Loucy (cell line): ENCODE measurements around the gene ATAT1.

Experiments
- CTCF ChIP-seq: fragments of 200-600 bp; sonication (generic); conservative IDR thresholded peaks from 2 replicates; pipeline ENCODE4 v1.5.1; 2014; ENCODE audit warnings: mild to moderate bottlenecking, antibody characterized with exemption, low read length
- EZH2phosphoT487 ChIP-seq: fragments of 200-600 bp; IDR thresholded peaks from 2 replicates; pipeline ENCODE4 v1.6.1; 2018; ENCODE audit warnings: antibody characterized with exemption, mild to moderate bottlenecking, moderate library complexity, borderline replicate concordance

GRCh38 chr6:30598912-30599624 is 27.6 kb upstream of the ATAT1 start:
- TF ChIP-seq CTCF (no peak), EZH2phosphoT487 (no peak)
